Transverse colon (tissue), 4 donors: ENCODE measurements around the gene RAB26. TPM values are rescaled to one million over a fixed set of nuclear protein-coding genes. Genes with fewer than 3 reads are reported as not detected.

Experiments
- DNase-seq: peaks from one replicate; pipeline ENCODE4 v3.0.0-alpha.2; 2019
- H3K27ac ChIP-seq, 4 donors: fragments of 200-600 bp; sonication (generic); 2 replicates each; pipeline ENCODE4 v1.5.1; 2016 to 2018; ENCODE audit warnings: inconsistent platforms in 4 of 4
- H3K27me3 ChIP-seq: fragments of 200-600 bp; sonication (generic); 2 replicates; pipeline ENCODE4 v1.5.1; 2017; ENCODE audit warnings: inconsistent platforms
- H3K36me3 ChIP-seq, 4 donors: fragments of 200-600 bp; sonication (generic); 2 replicates each; pipeline ENCODE4 v1.5.1; 2017 to 2019; ENCODE audit warnings: inconsistent platforms in 4 of 4
- H3K4me1 ChIP-seq, 4 donors: fragments of 200-600 bp; sonication (generic); 2 replicates each; pipeline ENCODE4 v1.5.1; 2017 to 2020; ENCODE audit warnings: inconsistent platforms in 4 of 4
- H3K4me3 ChIP-seq, 4 donors: fragments of 200-600 bp; sonication (generic); 1 replicate in 1 of 4; 2 replicates in 3 of 4; pipeline versions ENCODE4 v1.5.1 to v1.6.1; 2017 to 2019; ENCODE audit warnings: inconsistent platforms in 4 of 4
- H3K9me3 ChIP-seq, 2 donors: fragments of 200-600 bp; sonication (generic); 2 replicates each; pipeline ENCODE4 v1.5.1; 2017 to 2019; ENCODE audit warnings: inconsistent platforms in 2 of 2
- EP300 ChIP-seq: sonication (generic); formaldehyde crosslinking; IDR thresholded peaks from one replicate; pipeline ENCODE4 v1.6.1; 2017; ENCODE audit warnings: antibody characterized with exemption, low read depth
- POLR2A ChIP-seq: fragments of 450-650 bp; IDR thresholded peaks from one replicate; pipeline ENCODE4 v1.6.1; 2016; ENCODE audit warnings: antibody characterized with exemption, mild to moderate bottlenecking, moderate library complexity
- POLR2AphosphoS5 ChIP-seq, 3 donors: sonication (generic); formaldehyde crosslinking; IDR thresholded peaks; one replicate each; pipeline ENCODE4 v1.6.1; 2016; ENCODE audit warnings: antibody characterized with exemption in 3 of 3
- WGBS, 2 donors: methylation state at CpG; one replicate each; pipeline ENCODE4 v1.1.5; 2018; ENCODE audit warnings: low coverage in 1 of 2; 5-methylcytosine and 5-hydroxymethylcytosine counted together
- in situ Hi-C, 4 donors: fragments of 200-750 bp; cut with MboI; loops; one replicate each; pipeline versions ENCODE4 v1.15.0 to v1.15.1; 2017; ENCODE audit warnings: low sequenced_read_pairs in 3 of 4, low pct_ligation_motif_present in 1 of 4, low pct_unique_long_range_greater_than_20kb in 1 of 4
- intact Hi-C: fragments of 100-400 bp; cut with DNase I; formaldehyde crosslinking; loops from one replicate; pipeline ENCODE4 v1.15.1; 2023; ENCODE audit warnings: low total_unique reads
- total RNA-seq, 4 donors: library from RNA; depleted of rRNA; stranded (reverse); fragments of >200 nt; gene quantifications; one replicate each; pipeline ENCODE4 v1.1.0, GENCODE V29; 2016
- TF ChIP-seq, protein P1 (sequence below), 5 experiments: fragments of 200-600 bp in 3 of 5; fragments of 450-650 bp in 2 of 5; sonication (generic) in 3 of 5; IDR thresholded peaks; 1 replicate in 2 of 5; 2 replicates in 3 of 5; pipeline ENCODE4 v1.5.1; 2016 to 2017; ENCODE audit warnings: antibody characterized with exemption in 5 of 5, inconsistent platforms in 3 of 5, mild to moderate bottlenecking in 2 of 5, moderate library complexity in 1 of 5

The RAB26 gene
- total RNA-seq, 4 donors from 2014 or later, result 8.3 to 28.4 (median 14.2) TPM

DNA sequence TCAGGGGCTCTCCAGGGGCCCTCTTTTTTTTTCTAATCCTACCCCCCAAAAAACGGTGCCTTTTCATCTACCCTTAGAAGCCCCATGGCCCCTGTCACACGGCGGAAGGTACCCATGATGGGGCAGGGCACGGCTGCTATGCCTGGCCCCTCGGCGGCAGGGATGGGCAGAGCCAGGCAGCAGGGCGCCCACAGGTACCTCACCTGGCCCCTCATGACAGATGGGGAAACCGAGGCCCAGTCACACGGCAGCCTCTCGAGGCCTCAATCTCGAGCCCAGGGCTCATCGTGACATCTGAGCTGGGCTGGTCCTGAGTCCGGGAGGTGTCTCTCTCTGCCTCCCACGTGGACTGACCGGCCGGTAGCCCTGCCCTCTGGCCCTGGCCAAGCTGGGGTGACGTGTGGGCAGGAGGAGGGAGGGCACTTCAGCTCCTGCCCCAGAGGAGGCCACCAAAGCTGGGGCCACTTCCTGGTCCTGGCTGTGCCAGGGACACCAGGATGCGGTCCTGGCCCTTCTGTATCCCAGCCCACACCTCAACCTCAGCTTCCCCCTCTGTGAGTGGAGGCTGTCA is 18.7 kb downstream of the RAB26 start:
- DNase-seq, result no peak
- in situ Hi-C loops, result loop anchor here in 1 of 4 donors (25.0 kb wide), 1 partner anchor 320 kb away; the partner anchor contains the start of gene TBC1D24

DNA sequence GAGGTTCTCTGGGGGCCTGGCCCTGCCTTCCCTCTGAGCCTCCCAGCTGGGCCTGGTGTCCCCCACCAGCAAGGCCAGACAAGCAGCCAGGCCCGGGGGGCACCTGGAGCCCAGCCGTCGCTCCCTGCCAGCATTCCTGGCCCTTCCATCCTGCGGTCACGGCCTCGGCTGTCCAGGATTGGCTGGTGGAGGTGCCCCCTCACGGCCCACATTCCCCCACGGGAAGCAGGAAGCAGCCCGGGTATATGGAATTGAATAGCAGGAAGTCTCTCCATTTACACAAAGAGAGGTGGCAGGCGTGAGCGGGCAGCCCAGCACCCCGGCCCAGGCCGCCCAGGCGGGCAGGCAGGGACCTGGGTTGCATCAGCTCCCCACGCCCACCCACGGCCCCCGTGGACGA is 21.7 kb downstream of the RAB26 start:
- WGBS, 2 donors, result 89% methylated on average over 16 of the region's 18 CpGs; no CpG with 5 or more reads in 1 of the 2 donors
- in situ Hi-C loops, result loop anchor here in 1 of 4 donors (25.0 kb wide), 1 partner anchor 317 kb away; the partner anchor contains the start of gene TBC1D24
- Histone ChIP-seq H3K4me3 (no peak overlapping the region), H3K9me3 (no peaks in the 10 kb centered on the region), H3K27me3 (no peaks in the 10 kb centered on the region), H3K27ac (peak overlapping the region in 2 of 4 donors; percentile 9 to 25), H3K4me1 (no peaks in the 10 kb centered on the region), H3K36me3 (peaks cover 0 to 15% (median 5%) of the 10 kb centered on the region in 4 donors)
- no peak for DNase-seq
- TF ChIP-seq POLR2A (no peak), POLR2AphosphoS5 (IDR thresholded peaks at IDR 0.05) (peak in 1 of 3 donors; percentile 26), EP300 (no peak)
- TF ChIP-seq, protein P1, sequence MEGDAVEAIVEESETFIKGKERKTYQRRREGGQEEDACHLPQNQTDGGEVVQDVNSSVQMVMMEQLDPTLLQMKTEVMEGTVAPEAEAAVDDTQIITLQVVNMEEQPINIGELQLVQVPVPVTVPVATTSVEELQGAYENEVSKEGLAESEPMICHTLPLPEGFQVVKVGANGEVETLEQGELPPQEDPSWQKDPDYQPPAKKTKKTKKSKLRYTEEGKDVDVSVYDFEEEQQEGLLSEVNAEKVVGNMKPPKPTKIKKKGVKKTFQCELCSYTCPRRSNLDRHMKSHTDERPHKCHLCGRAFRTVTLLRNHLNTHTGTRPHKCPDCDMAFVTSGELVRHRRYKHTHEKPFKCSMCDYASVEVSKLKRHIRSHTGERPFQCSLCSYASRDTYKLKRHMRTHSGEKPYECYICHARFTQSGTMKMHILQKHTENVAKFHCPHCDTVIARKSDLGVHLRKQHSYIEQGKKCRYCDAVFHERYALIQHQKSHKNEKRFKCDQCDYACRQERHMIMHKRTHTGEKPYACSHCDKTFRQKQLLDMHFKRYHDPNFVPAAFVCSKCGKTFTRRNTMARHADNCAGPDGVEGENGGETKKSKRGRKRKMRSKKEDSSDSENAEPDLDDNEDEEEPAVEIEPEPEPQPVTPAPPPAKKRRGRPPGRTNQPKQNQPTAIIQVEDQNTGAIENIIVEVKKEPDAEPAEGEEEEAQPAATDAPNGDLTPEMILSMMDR (IDR thresholded peaks at IDR 0.05), result no peak
- intact Hi-C loops, result no loop called here

More for the DNA sequence above, 18.7 kb downstream of the RAB26 start:
- no peaks in the 10 kb centered on the region for H3K9me3 ChIP-seq
- no peak for TF ChIP-seq POLR2AphosphoS5 (IDR thresholded peaks at IDR 0.05)
- no peak for TF ChIP-seq POLR2A
- TF ChIP-seq, protein P1 (IDR thresholded peaks at IDR 0.05), result no peak
- no peak for TF ChIP-seq EP300
- no peaks in the 10 kb centered on the region for H3K27me3 ChIP-seq
- H3K27ac ChIP-seq, result no peak overlapping the region
- H3K36me3 ChIP-seq, result no peaks in the 10 kb centered on the region
- no peak overlapping the region for H3K4me3 ChIP-seq
- H3K4me1 ChIP-seq, result peaks cover 3 to 18% (median 15%) of the 10 kb centered on the region in 4 donors
- WGBS, 2 donors, result 76 to 93% methylated on average over 2 to 15 of the region's 18 CpGs
- intact Hi-C loops, result no loop called here

- in situ Hi-C loops (loop anchor here in 1 of 4 donors (25.0 kb wide), 1 partner anchor 316 kb away; the partner anchor contains the start of gene TBC1D24), intact Hi-C loops (no loop called here)
- no peak for DNase-seq
- Histone ChIP-seq H3K9me3 (no peaks in the 10 kb centered on the region), H3K4me1 (no peaks in the 10 kb centered on the region), H3K27me3 (no peaks in the 10 kb centered on the region), H3K27ac (peak overlapping the region in 1 of 4 donors; percentile 9), H3K4me3 (peak overlapping the region in 1 of 4 donors; percentile 2), H3K36me3 (peaks cover 0 to 21% (median 8%) of the 10 kb centered on the region in 4 donors)
- TF ChIP-seq POLR2AphosphoS5 (IDR thresholded peaks at IDR 0.05) (no peak), POLR2A (no peak), EP300 (no peak)
- TF ChIP-seq, protein P1 (IDR thresholded peaks at IDR 0.05), result no peak
- 92% methylated on average over 33 of the region's 47 CpGs; no CpG with 5 or more reads in 1 of the 2 donors for WGBS, 2 donors
Measured at GRCh38 chr16:2170587-2171435, 22.4 kb downstream of the RAB26 start.

DNA sequence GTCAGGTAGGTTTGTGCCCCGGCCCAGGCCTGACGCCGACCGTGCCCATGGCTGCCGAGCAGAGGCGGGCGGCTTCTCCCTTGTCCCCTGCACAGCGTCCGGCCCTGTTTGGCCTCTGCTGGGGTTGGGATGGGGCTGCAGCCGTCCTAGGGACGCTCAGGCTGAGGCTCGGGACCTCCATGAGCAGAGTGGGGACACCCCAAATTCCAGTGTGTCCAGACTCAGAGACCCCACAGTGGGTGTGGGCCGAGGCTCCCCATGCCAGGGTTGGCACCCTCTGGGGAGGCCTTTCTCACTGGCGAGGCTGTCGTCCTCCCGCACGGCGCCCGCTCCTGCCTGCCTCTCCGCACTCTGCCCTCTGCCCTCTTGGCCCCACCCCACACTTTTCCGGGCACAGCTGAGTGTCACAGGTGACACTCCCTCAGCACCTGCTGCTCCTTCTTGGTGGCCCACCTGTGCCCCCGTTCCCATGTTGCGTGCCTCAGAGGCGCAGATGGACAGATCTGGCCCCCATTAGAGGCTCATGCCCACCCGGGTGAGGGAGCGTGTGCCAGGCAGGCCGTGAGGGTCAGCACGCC is 23.3 kb downstream of the RAB26 start:
- Histone ChIP-seq H3K4me1 (no peaks in the 10 kb centered on the region), H3K4me3 (no peak overlapping the region), H3K27ac (no peak overlapping the region), H3K9me3 (no peaks in the 10 kb centered on the region), H3K36me3 (peaks cover 0 to 26% (median 11%) of the 10 kb centered on the region in 4 donors), H3K27me3 (no peaks in the 10 kb centered on the region)
- DNase-seq, result no peak
- WGBS, 2 donors, result 94 to 100% methylated on average over 1 to 17 of the region's 28 CpGs
- in situ Hi-C loops, result loop anchor here in 1 of 4 donors (25.0 kb wide), 1 partner anchor 316 kb away; the partner anchor contains the start of gene TBC1D24
- intact Hi-C loops, result no loop called here
- TF ChIP-seq POLR2AphosphoS5 (IDR thresholded peaks at IDR 0.05) (no peak), EP300 (no peak), POLR2A (no peak)
- TF ChIP-seq, protein P1 (IDR thresholded peaks at IDR 0.05), result no peak
